Ishikawa (cell line): ENCODE data around the gene SLCO4A1.

Experiments used
- CREB1 ChIP-seq: IDR thresholded peaks from 2 replicates; pipeline ENCODE4 v1.6.1; 2012; ENCODE audit warnings: low read depth
- EGR1 ChIP-seq: IDR thresholded peaks from 2 replicates; pipeline ENCODE4 v1.6.1; 2012
- EP300 ChIP-seq: IDR thresholded peaks from 2 replicates; pipeline ENCODE4 v1.6.1; 2012; ENCODE audit warnings: borderline replicate concordance
- FOXM1 ChIP-seq: IDR thresholded peaks from 2 replicates; pipeline ENCODE4 v1.6.1; 2012; ENCODE audit warnings: low read depth, borderline replicate concordance
- NFIC ChIP-seq: IDR thresholded peaks from 2 replicates; pipeline ENCODE4 v1.6.1; 2012
- RAD21 ChIP-seq: IDR thresholded peaks from 2 replicates; pipeline ENCODE4 v1.6.1; 2012; ENCODE audit warnings: low read depth
- TAF1 ChIP-seq: IDR thresholded peaks from 2 replicates; pipeline ENCODE4 v1.6.1; 2012; ENCODE audit warnings: low read depth, mild to moderate bottlenecking
- TCF12 ChIP-seq: IDR thresholded peaks from 2 replicates; pipeline ENCODE4 v1.6.1; 2012; ENCODE audit warnings: low read depth
- YY1 ChIP-seq: IDR thresholded peaks from 2 replicates; pipeline ENCODE4 v1.6.1; 2012; ENCODE audit warnings: low read depth
- ZBTB7A ChIP-seq: IDR thresholded peaks from 2 replicates; pipeline ENCODE4 v1.6.1; 2012; ENCODE audit warnings: low read depth
- TF ChIP-seq, protein P1 (sequence below): IDR thresholded peaks from 2 replicates; pipeline ENCODE4 v1.6.1; 2012
- TF ChIP-seq, protein P2 (sequence below): IDR thresholded peaks from 2 replicates; pipeline ENCODE4 v1.6.1; 2012; ENCODE audit warnings: low read depth, mild to moderate bottlenecking

DNA sequence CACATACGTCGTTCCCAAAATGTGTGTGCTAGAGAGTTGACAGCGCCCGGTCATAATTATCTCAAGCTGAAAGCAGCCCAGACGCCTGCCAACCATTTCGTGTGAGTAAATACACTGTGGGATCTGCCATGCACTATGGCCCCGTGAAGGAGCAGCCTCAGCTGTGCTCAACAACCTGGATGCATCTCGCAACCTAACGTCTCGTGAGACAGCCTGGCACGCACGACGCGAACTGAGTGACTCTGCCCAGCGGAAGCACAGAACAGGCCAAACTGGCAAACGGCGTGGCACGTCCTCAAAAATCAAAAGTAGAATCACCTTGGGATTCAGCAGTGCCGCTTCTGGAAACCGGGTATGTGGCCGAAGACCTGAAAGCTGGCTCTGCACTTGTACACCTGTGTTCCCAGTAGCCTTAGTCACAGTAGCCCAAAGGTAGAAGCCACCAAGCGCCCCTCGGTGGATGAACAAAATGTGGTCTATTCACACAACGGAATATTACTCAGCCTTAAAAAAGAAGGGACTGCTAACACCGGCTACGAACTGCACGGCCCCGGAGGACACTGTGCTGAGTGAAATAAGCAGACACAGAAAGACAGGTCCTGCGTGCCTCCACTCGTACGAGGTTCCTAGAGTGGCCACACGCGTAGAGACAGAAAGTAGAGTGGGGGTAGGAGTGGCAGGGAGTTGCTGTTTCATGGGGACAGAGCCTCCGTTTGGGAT lies 27.2 kb upstream of the SLCO4A1 start:
- TF ChIP-seq EP300 (no peak), RAD21 (no peak), EGR1 (no peak), CREB1 (no peak), ZBTB7A (no peak), TCF12 (no peak), NFIC (no peak), TAF1 (no peak), YY1 (no peak), FOXM1 (no peak)
- TF ChIP-seq, protein P1, sequence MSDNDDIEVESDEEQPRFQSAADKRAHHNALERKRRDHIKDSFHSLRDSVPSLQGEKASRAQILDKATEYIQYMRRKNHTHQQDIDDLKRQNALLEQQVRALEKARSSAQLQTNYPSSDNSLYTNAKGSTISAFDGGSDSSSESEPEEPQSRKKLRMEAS, result no peak
- TF ChIP-seq, protein P2, sequence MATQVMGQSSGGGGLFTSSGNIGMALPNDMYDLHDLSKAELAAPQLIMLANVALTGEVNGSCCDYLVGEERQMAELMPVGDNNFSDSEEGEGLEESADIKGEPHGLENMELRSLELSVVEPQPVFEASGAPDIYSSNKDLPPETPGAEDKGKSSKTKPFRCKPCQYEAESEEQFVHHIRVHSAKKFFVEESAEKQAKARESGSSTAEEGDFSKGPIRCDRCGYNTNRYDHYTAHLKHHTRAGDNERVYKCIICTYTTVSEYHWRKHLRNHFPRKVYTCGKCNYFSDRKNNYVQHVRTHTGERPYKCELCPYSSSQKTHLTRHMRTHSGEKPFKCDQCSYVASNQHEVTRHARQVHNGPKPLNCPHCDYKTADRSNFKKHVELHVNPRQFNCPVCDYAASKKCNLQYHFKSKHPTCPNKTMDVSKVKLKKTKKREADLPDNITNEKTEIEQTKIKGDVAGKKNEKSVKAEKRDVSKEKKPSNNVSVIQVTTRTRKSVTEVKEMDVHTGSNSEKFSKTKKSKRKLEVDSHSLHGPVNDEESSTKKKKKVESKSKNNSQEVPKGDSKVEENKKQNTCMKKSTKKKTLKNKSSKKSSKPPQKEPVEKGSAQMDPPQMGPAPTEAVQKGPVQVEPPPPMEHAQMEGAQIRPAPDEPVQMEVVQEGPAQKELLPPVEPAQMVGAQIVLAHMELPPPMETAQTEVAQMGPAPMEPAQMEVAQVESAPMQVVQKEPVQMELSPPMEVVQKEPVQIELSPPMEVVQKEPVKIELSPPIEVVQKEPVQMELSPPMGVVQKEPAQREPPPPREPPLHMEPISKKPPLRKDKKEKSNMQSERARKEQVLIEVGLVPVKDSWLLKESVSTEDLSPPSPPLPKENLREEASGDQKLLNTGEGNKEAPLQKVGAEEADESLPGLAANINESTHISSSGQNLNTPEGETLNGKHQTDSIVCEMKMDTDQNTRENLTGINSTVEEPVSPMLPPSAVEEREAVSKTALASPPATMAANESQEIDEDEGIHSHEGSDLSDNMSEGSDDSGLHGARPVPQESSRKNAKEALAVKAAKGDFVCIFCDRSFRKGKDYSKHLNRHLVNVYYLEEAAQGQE, result no peak
